DMS79 (cell line): ENCODE measurements around the gene TFB1M.
"Not testable (repeated sequence)": the region's sequence is repeated elsewhere in the genome, so short reads cannot be mapped to it uniquely, and the experiment has no call there.

Experiments
- DNase-seq: peaks from one replicate; lab custom pipeline; 2025; lab: John Stamatoyannopoulos, UW

The TFB1M gene

GRCh38 chr6:155235087-155235486, 79.2 kb downstream of the TFB1M start:
- no peak for DNase-seq

GRCh38 chr6:155234687-155235086, 79.6 kb downstream of the TFB1M start:
- DNase-seq: no peak

GRCh38 chr6:155234167-155234566, 80.1 kb downstream of the TFB1M start:
- no peak for DNase-seq

- no peak for DNase-seq
Observed at GRCh38 chr6:155232848-155233247, 81.4 kb downstream of the TFB1M start.

- DNase-seq: not testable (repeated sequence)
Observed at GRCh38 chr6:155230975-155231374, 83.3 kb downstream of the TFB1M start.

- DNase-seq: no peak
Observed at GRCh38 chr6:155228546-155229166, 85.6 kb downstream of the TFB1M start.

- no peak for DNase-seq
Observed at GRCh38 chr6:155227046-155227445, 87.2 kb downstream of the TFB1M start.

- no peak for DNase-seq
Observed at GRCh38 chr6:155224618-155225017, 89.7 kb downstream of the TFB1M start.

GRCh38 chr6:155223646-155224451, 90.4 kb downstream of the TFB1M start:
- DNase-seq: no peak

GRCh38 chr6:155222506-155222905, 91.8 kb downstream of the TFB1M start:
- no peak for DNase-seq

GRCh38 chr6:155221086-155221485, 93.2 kb downstream of the TFB1M start:
- DNase-seq: no peak

- DNase-seq: no peak
Observed at GRCh38 chr6:155219858-155220301, 94.4 kb downstream of the TFB1M start.

- no peak for DNase-seq
Observed at GRCh38 chr6:155219299-155219698, 95.0 kb downstream of the TFB1M start.

- not testable (repeated sequence) for DNase-seq
Observed at GRCh38 chr6:155218711-155219110, 95.6 kb downstream of the TFB1M start.

GRCh38 chr6:155216312-155217046, 97.8 kb downstream of the TFB1M start:
- DNase-seq: no peak

GRCh38 chr6:155215906-155216305, 98.4 kb downstream of the TFB1M start:
- DNase-seq: no peak

- DNase-seq: no peak
Observed at GRCh38 chr6:155213611-155214372, 100.5 kb downstream of the TFB1M start.

- DNase-seq: no peak
Observed at GRCh38 chr6:155212616-155213380, 101.5 kb downstream of the TFB1M start.

- no peak for DNase-seq
Observed at GRCh38 chr6:155212106-155212505, 102.2 kb downstream of the TFB1M start.

GRCh38 chr6:155207223-155207622, 107.1 kb downstream of the TFB1M start:
- no peak for DNase-seq
